Mammary epithelial cell (primary cell): ENCODE measurements around the gene CDC26.

Experiments used
- CTCF ChIP-seq, 2 donors: IDR thresholded peaks in 1 of 2; conservative IDR thresholded peaks in 1 of 2; 2 replicates each; pipeline ENCODE4 v1.5.1; 2011 to 2012; ENCODE audit warnings: inconsistent platforms in 2 of 2, low read length in 2 of 2, mild to moderate bottlenecking in 2 of 2, control low read depth in 1 of 2, low read depth in 1 of 2; ENCODE audit not compliant: insufficient read depth in 1 of 2; ENCODE audit errors: extremely low read depth in 1 of 2
- EZH2 ChIP-seq: IDR thresholded peaks from 2 replicates; pipeline ENCODE4 v1.6.1; 2012; ENCODE audit warnings: low read length, inconsistent platforms, borderline replicate concordance

- no peak for TF ChIP-seq CTCF (conservative IDR thresholded peaks at IDR 0.05 in 1 of 2, IDR thresholded peaks at IDR 0.05 in 1 of 2; ENCODE audit: extremely low read depth in 1 of 2, insufficient read depth in 1 of 2, low read depth in 1 of 2, low read length in 2 of 2)
- TF ChIP-seq EZH2 = no peak
These were observed 37.0 kb downstream of the CDC26 start for GRCh38 chr9:113238202-113238858.
